RKO (cell line): ENCODE results near the gene MAP6.

Source experiments
- DNase-seq: peaks from one replicate; pipeline ENCODE4 v3.0.0-alpha.2; 2016; ENCODE audit warnings: low spot score

MAP6 gene

DNA sequence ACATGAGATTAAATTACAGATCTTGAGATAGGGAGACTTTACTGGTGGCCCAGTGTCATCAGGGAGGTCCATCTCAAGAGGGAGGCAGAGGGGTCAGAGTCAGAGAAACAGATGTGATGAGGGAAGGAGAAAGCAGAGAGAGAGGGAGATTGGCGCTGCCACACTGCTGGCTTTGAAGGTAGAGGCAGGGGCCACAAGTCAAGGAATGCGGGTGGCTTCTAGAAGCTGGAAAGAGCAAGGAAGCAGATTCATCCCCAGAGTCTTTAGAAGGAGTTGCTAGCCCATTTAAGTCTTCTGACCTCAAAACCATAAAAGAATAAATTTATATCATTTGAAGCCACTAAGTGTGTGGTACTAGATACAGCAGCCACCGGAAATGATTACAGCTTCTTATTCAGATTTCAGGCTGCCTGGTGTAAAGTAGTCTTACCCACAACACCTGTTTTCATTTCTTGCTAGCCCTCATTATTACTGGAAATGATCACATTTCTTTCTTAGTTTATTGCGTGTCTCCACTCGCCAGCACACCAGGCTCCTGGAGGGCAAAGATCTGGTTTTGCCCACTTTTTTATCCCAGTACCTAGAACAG lies 119.4 kb downstream of the MAP6 start:
- no peak for DNase-seq

DNA sequence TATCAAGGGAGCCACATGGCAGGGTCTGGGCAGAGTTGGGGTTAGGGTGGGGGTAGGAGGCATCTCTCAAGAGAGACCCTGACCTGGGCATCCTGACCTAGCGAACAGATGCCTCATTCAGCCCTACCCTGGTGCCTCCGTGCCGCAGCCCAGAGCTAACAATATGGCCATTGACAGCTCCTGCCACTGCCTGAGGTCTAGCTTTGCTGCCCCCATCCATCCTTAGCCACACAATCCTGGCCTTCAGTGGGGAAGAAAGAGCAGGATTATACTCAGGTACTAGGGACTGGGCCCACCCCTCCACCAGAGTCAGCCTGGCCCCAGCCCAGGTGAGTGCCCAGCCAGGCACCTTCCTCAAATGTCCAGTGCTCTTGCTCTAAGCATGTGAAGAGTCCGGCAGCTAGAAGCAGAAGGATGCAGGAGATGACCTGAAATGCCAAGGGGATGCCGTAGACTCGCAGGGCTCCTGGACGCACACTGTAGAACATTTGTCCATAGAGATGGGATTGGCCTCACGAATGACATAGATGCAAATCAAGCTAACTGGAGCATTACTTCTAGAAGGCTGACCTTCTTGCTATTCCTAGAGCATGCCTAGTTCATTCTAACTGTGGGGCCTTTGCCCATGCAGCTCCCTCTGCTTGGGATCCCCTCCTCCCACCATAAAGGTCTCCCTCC lies 120.1 kb downstream of the MAP6 start:
- no peak for DNase-seq

DNA sequence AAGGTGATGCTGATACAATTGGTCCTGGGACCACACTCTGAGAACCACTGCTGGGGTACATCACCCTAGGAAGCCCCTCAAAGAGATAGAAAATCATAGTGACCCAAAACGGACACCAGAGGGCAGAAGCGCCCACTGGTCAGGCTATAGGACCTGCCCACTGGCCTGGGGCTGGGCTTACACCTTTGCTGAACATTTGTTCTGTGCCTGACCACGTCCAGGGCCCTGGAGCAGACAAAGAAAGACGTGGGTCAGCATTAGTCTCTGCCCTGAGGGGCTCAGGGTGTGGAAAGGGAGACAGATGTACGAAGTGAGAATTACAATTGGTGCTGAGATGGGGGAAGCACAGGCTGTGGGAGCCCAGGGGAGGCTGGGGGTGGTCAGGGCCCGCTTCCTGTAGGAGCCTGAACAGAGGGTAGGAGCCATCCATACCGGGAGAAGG lies 121.2 kb downstream of the MAP6 start:
- DNase-seq = peak; percentile 60

DNA sequence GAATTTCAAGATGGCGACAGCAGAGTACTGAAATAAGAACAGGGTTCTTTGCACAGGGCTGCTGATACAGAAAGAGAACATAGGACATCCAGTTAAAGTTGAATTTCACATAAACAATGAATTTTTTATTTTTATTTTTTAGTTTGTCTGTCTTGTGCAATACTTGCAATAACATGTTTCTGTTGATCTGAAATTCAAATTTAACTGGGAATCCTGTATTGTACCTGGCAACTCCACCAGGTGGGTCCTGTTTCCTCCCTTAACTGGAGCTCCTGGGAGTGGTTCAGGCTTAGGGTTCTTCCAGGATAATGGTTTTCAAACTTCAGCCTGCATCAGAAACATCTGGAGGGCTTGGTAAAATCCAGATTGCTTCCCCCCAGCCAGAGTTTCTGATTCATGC lies 121.7 kb downstream of the MAP6 start:
- no peak for DNase-seq

DNA sequence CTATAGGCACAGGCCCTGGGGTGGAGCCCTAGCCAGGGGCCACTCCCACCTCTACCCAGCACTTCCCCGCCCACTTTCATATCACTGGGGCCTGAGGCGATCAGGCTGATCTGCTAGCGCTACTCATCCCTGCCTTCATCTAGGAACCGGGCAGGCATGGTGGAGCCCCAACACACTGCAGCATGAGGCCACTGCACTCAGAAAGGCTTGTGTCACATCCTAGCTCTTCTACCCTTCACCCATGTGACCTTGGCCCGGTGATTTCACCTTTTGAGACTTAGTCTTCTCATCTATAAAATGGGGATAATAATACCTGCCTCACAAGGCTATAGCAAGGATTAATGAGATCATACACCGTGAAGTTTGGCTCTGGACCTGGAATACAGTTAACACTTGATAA lies 125.0 kb downstream of the MAP6 start:
- DNase-seq = no peak

DNA sequence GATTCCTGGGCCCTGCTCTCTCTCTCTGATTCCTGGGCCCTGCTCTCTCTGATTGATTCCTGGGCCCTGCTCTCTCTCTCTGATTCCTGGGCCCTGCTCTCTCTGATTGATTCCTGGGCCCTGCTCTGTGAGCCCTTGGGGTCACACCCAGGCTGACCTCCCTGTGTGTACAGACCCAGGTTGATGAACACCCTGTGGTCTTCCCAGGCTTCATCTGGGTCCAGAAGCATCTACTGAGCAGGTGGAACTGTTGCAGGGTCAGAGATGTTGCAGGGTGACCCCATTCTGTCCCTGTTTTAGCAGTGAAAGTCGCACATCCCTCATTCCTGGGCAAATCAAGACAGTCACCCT lies 126.8 kb downstream of the MAP6 start:
- no peak for DNase-seq

DNA sequence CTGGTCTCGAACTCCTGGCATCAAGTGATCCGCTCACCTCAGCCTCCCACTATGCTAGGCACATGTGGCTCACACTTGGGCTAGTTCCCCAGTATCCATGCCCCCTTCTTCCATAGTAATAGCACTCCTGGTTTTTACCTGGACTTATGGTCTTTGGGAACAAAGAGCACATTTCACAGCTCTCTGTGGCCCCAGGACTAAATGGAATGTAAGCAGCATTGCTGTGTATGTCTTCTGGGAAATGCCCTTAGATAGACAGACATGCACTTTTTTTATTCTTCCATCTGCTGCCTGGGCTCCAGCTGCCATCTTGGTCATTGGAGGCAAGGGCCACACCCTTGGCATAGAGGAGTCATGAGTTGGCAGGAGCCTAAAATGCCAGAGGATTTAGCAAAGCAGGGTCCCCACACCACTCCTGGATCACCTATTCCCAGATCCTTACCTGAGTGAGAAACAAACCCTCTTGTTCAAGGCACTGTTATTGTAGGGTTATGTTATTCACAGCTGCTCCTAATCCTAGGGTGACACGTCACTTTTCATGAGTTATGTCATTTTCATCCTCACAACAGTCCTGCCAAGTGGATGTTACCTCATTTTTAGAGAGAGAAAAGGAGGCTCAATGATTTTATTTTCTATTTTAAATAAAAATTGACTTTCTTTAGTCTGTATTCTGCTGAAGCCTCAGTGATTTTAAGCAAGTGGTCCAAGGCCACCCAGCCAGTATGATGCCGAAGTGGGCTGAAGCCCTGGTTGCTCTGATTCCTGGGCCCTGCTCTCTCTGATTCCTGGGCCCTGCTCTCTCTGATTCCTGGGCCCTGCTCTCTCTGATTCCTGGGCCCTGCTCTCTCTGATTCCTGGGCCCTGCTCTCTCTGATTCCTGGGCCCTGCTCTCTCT lies 127.4 kb downstream of the MAP6 start:
- no peak for DNase-seq

DNA sequence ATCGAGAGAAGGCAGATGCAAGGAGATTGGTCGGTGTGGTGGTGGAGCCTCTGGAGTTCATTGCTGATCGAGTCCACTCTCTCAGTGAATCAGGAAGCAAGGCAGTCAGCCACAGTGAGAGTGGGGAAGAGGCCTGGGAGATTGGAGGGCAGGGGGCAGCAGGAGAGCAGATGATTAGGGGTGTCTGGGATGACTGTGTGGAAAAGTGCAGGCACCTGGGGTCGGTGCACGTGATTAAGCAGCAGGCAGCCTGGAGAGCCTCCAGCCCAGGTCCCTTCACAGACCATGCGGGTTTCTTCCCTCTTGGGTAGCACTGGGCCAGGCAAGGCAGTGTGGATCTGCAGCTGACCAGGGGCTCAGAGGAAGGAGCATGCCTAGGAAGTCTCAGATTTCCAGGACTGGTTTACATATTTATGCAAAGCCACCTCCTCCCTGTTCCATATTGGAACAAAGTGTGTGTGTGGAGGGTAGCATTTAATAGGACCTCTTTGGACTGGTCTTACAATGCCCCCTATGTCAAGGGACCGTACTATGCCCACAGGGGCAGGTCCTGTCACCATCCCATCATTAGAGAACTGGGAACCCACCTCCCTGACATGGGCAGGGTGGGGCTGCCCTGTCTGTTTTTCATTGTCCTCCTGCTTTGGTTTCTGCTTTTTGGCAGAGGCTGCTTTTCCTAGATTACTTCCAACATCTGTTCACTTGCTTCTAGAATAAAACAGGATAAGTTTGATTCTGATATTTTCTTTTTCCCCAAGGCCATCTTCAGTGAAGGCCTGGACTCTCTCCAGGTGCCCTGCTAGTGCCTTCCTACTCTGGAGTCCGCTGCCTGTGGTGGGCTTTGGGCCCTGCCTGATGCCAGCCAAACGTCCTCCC lies 129.1 kb downstream of the MAP6 start:
- DNase-seq = no peak

DNA sequence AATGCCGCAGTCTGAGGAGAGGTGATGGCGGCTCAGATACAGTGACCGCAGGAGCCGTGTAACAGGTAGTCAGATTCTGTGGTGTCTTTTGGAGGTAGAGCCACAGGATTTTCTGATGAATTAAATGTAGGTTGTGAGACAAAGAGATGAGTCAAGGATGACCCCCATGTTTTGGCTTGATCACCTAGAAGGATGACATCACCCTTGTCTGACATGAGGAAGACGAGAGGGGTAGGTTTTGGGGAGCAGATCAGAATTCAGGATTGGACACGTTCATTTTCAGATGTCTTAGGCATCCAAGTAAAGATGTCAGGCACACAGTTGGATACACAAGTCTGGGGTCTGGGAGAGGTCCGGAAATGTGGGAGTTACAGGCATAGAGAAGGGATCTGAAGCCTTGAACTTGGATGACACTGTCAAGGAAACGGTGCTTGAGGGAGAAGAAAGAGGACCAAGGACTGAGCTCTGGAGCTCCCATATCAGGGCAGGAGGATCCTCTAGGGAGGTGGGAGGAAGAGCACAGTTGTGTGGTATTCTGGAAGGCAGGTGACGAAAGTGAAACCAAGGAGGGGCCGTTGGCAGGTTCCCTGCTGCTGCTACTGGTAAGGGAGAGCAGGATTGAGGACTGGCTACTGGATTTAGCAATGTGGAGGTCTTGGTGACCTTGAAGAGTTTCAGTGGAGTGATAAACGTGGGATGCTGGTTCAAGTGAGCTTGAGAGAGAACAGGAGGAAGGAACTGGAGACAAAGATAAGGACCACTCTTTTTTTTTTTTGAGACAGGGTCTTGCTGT lies 130.5 kb downstream of the MAP6 start:
- DNase-seq = no peak

DNA sequence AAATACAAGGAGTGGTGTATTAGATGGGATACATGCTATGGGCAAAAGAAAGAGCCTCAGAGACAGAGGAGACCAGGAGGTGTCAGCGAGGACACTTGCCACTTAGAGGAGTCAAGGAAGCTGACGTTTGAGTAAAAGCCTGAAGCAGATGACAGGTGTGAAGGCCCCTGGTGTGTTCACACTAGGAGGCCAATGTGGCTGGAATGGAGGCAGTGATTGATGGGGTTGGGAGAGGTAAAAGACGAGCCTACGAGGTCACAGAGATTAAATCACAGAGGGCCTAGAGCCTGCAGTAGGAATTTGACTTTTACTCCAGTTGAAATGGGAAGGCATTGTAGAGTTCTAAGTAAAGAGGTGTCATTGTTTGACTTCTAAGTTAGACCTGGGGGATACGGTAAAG lies 131.1 kb downstream of the MAP6 start:
- no peak for DNase-seq
